SH-SY5Y (cell line): Measurements from ENCODE around the gene TENT4B.

Experiments used
- GATA2 ChIP-seq: IDR thresholded peaks from 2 replicates; pipeline ENCODE4 v1.6.1; 2011; ENCODE audit warnings: mild to moderate bottlenecking, low read depth, low read length
- GATA3 ChIP-seq: IDR thresholded peaks from 2 replicates; pipeline ENCODE4 v1.6.1; 2011; ENCODE audit warnings: low read depth, mild to moderate bottlenecking, low read length, moderate library complexity

GRCh38 chr16:50203681-50204080 is 50.6 kb downstream of the TENT4B start:
- TF ChIP-seq GATA2: no peak
- TF ChIP-seq GATA3: no peak
